HepG2 (cell line): ENCODE measurements around the gene SNAP47. TPM values are rescaled to one million over a fixed set of nuclear protein-coding genes. Genes with fewer than 3 reads are reported as not detected.

Experiments
- ATAC-seq: fragments of 200-7000 bp; cut with Tn5 transposase; 3 replicates; pipeline ENCODE4 v1.9.1; 2020; ENCODE audit warnings: mild to moderate bottlenecking, moderate library complexity
- BruUV-seq: library from RNA; stranded (reverse); fragments of 400-500 nt; replicated peaks from 2 replicates; lab custom pipeline; 2021; lab: Mats Ljungman, UMichigan
- CTCF ChIA-PET: fragments of 300-600 bp; formaldehyde crosslinking; extraction: SDS; loops from one replicate; lab custom pipeline; 2021; ENCODE audit warnings: low total read pairs, inconsistent platforms, low intra/inter-chr PET ratio; lab: Yijun Ruan, JAX
- POLR2A ChIA-PET: fragments of 350-600 bp; sonication (Branson Sonifier 250); formaldehyde crosslinking; loops from one replicate; lab custom pipeline; 2020; ENCODE audit warnings: antibody characterized with exemption, inconsistent platforms; lab: Yijun Ruan, JAX
- DNase-seq: peaks from one replicate; pipeline ENCODE4 v3.0.0-alpha.2; 2015; ENCODE audit warnings: low spot score
- FAIRE-seq: peaks from 3 replicates; lab custom pipeline; 2011; peaks lifted over from hg19 to GRCh38; lab: Jason Lieb, UNC
- H2AFZ ChIP-seq: one replicate; pipeline ENCODE4 v1.6.1; 2011; ENCODE audit warnings: low read length, inconsistent platforms
- H3K27ac ChIP-seq: fragments of 300-600 bp; 3 replicates; pipeline ENCODE4 v1.8.0; 2011; ENCODE audit warnings: mixed run types, mild to moderate bottlenecking, mixed read lengths, low read length, inconsistent platforms; ENCODE audit not compliant: insufficient read depth; ENCODE audit errors: extremely low read length
- H3K27me3 ChIP-seq, 2 experiments: fragments of 200-600 bp in 1 of 2; 2 replicates in 1 of 2; 3 replicates in 1 of 2; pipeline versions ENCODE4 v1.6.0 to v1.8.0; 2011; ENCODE audit warnings: low read length in 2 of 2, mild to moderate bottlenecking in 2 of 2, moderate library complexity in 2 of 2, inconsistent platforms in 1 of 2; ENCODE audit not compliant: insufficient read depth in 2 of 2, control insufficient read depth in 1 of 2
- H3K36me3 ChIP-seq, 2 experiments: fragments of 200-600 bp in 1 of 2; replicated peaks in 1 of 2; 2 replicates in 1 of 2; 3 replicates in 1 of 2; pipeline versions ENCODE4 v1.5.1 to v1.8.0; 2011; ENCODE audit warnings: low read length in 2 of 2, inconsistent platforms in 1 of 2; ENCODE audit not compliant: insufficient read depth in 2 of 2, control insufficient read depth in 1 of 2
- H3K4me1 ChIP-seq: 2 replicates; pipeline ENCODE4 v1.5.1; 2012; ENCODE audit warnings: low read length, inconsistent platforms; ENCODE audit not compliant: insufficient read depth
- H3K4me2 ChIP-seq: 2 replicates; pipeline ENCODE4 v1.6.0; 2011; ENCODE audit warnings: low read depth, low read length, inconsistent platforms
- H3K4me3 ChIP-seq, 3 experiments: fragments of 200-600 bp in 1 of 3; sonication (generic), shearing (Covaris generic) in 1 of 3; replicated peaks in 1 of 3; 2 replicates each; pipeline ENCODE4 v1.5.1; 2011 to 2016; ENCODE audit warnings: low read length in 3 of 3, inconsistent platforms in 2 of 3, low read depth in 2 of 3, mild to moderate bottlenecking in 2 of 3, control low read depth in 1 of 3, mixed read lengths in 1 of 3; ENCODE audit not compliant: insufficient read depth in 1 of 3
- H3K79me2 ChIP-seq: one replicate; pipeline ENCODE4 v1.6.1; 2011; ENCODE audit warnings: low read length, inconsistent platforms; ENCODE audit not compliant: insufficient read depth
- H3K9ac ChIP-seq: 2 replicates; pipeline ENCODE4 v1.6.0; 2011; ENCODE audit warnings: mild to moderate bottlenecking, low read depth, low read length, inconsistent platforms; ENCODE audit not compliant: insufficient read depth
- H3K9me3 ChIP-seq: 2 replicates; pipeline ENCODE4 v1.5.1; 2012; ENCODE audit warnings: mild to moderate bottlenecking, low read length
- H4K20me1 ChIP-seq: 2 replicates; pipeline ENCODE4 v1.6.0; 2011; ENCODE audit warnings: inconsistent platforms, mild to moderate bottlenecking, low read length, moderate library complexity; ENCODE audit not compliant: insufficient read depth
- FLYWCH1 ChIP-seq: sonication (generic); formaldehyde crosslinking; IDR thresholded peaks from 2 replicates; pipeline ENCODE4 v1.8.1; 2023; ENCODE audit warnings: mild to moderate bottlenecking, missing genetic modification reagents
- FOXA1 ChIP-seq, 2 experiments: fragments of 450-650 bp in 1 of 2; sonication (generic) in 1 of 2; formaldehyde crosslinking in 1 of 2; IDR thresholded peaks; 2 replicates each; pipeline versions ENCODE4 v1.4.0 to v1.6.1; 2016 to 2020; ENCODE audit warnings: missing genetic modification reagents in 1 of 2
- MEIS2 ChIP-seq: sonication (generic); formaldehyde crosslinking; IDR thresholded peaks from 2 replicates; pipeline ENCODE4 v1.9.0; 2021; ENCODE audit warnings: mild to moderate bottlenecking, missing genetic modification reagents
- NFE2L2 ChIP-seq: fragments of 150-350 bp; IDR thresholded peaks from 2 replicates; pipeline ENCODE4 v1.6.1; 2014; ENCODE audit warnings: low read length
- POLR2AphosphoS5 ChIP-seq: IDR thresholded peaks from 2 replicates; pipeline ENCODE4 v1.6.1; 2012; ENCODE audit warnings: low read depth, low read length
- ZNF121 ChIP-seq: sonication (generic); formaldehyde crosslinking; IDR thresholded peaks from 2 replicates; pipeline ENCODE4 v1.5.0; 2020; ENCODE audit warnings: mild to moderate bottlenecking, missing genetic modification reagents
- ZNF550 ChIP-seq: sonication (generic); formaldehyde crosslinking; IDR thresholded peaks from 2 replicates; pipeline ENCODE4 v1.4.0; 2020; ENCODE audit warnings: mild to moderate bottlenecking, missing genetic modification reagents, borderline replicate concordance
- WGBS: methylation state at CpG from one replicate; pipeline ENCODE4 v1.1.6; 2017; ENCODE audit warnings: low lambda C conversion rate; 5-methylcytosine and 5-hydroxymethylcytosine counted together
- in situ Hi-C: cut with HindIII; loops from 2 replicates; pipeline ENCODE4 v1.10.0; 2017; ENCODE audit warnings: low pct_unique_long_range_greater_than_20kb; ENCODE audit not compliant: extremely low pct_ligation_motif_present
- intact Hi-C: fragments of 100-400 bp; cut with micrococcal nuclease; formaldehyde crosslinking; loops from one replicate; pipeline ENCODE4 v1.10.0; 2022; ENCODE audit not compliant: unreplicated experiment
- polyA plus RNA-seq, 8 experiments: library from polyadenylated mRNA; depleted of rRNA in 3 of 8; stranded (reverse) in 7 of 8; unstranded in 1 of 8; fragments of >200 nt; fragmentation: Illumina TruSeq in 4 of 8; extraction: Trizol in 4 of 8; gene quantifications; 2 replicates each; pipeline versions ENCODE4 v1.2.1 to v1.2.3, GENCODE V29; 2011 to 2016; ENCODE audit warnings: low read depth in 4 of 8, missing spikeins in 1 of 8, mixed read lengths in 1 of 8; ENCODE audit not compliant: insufficient read depth in 1 of 8
- total RNA-seq, 5 experiments: library from RNA; depleted of rRNA; stranded (reverse); fragments of >200 nt; fragmentation: Illumina TruSeq; extraction: Trizol; gene quantifications; 2 replicates each; pipeline ENCODE4 v1.2.3, GENCODE V29; 2016; ENCODE audit warnings: low read depth in 1 of 5
- TF ChIP-seq, protein P1 (sequence below): sonication (generic); formaldehyde crosslinking; conservative IDR thresholded peaks from 2 replicates; pipeline ENCODE4 v1.8.1; 2023; ENCODE audit warnings: missing genetic modification reagents

Gene SNAP47
- total and polyA plus RNA-seq, 2 of the 13 experiments (the other 11 are each of a cell fraction or from before 2014, with no cell fraction given), result 13.6 to 25.1 TPM

DNA sequence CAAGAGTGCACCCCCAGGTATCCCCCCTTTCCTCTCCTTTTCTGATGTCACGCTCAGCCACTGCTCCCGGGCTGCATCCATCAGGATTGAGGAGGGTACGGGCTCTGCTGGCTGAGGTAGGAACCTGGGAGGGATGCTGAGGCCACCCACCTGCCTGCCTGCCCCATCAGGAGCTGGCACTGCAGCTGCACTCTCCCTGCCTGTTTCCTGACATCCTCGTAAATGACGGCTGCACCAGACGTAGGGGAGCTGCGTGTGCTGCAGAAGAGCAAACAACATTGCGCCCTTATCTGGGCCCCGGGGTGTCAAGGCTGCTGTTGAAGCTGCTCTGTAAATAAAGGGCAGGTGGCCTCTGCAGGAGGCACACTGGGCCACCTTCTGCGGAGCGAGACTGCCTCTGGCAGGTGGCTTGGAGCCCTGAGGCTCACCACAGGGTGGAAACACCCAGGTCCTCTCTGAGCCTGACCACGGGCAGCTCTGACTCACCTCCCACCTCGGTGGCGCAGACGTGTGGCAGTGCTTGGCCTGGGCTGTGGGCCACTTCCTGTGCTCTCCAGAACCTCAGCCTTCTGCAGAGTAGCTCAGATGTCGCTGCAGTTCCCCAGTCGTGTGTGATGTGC, 30.9 kb downstream of the SNAP47 start:
- Histone ChIP-seq H3K4me2 (no peak overlapping the region), H2AFZ (no peak overlapping the region), H3K79me2 (no peaks in the 10 kb centered on the region), H3K9me3 (no peaks in the 10 kb centered on the region), H3K4me3 (no peak overlapping the region), H3K27me3 (no peaks in the 10 kb centered on the region), H4K20me1 (peaks cover 5% of the 10 kb centered on the region), H3K36me3 (peaks cover 11 to 45% of the 10 kb centered on the region in 2 experiments; a peak in 4 of 5 replicates), H3K9ac (no peak overlapping the region), H3K4me1 (no peaks in the 10 kb centered on the region), H3K27ac (no peak overlapping the region)
- FAIRE-seq, result no peak
- POLR2A ChIA-PET, result no interaction called here
- CTCF ChIA-PET, result no interaction called here
- no peak for DNase-seq
- BruUV-seq, result no TSS peak
- TF ChIP-seq FOXA1 (IDR thresholded peaks at IDR 0.05), result no peak
- peak; percentile 33; the same call in 1 of the 2 replicates for TF ChIP-seq FOXA1 (CRISPR knock-in tag; IDR thresholded peaks at IDR 0.05)
- no peak for TF ChIP-seq MEIS2 (CRISPR knock-in tag)
- no peak for TF ChIP-seq NFE2L2
- TF ChIP-seq ZNF550 (CRISPR knock-in tag), result no peak
- no peak for TF ChIP-seq POLR2AphosphoS5
- TF ChIP-seq FLYWCH1, result no peak
- TF ChIP-seq, protein P1, sequence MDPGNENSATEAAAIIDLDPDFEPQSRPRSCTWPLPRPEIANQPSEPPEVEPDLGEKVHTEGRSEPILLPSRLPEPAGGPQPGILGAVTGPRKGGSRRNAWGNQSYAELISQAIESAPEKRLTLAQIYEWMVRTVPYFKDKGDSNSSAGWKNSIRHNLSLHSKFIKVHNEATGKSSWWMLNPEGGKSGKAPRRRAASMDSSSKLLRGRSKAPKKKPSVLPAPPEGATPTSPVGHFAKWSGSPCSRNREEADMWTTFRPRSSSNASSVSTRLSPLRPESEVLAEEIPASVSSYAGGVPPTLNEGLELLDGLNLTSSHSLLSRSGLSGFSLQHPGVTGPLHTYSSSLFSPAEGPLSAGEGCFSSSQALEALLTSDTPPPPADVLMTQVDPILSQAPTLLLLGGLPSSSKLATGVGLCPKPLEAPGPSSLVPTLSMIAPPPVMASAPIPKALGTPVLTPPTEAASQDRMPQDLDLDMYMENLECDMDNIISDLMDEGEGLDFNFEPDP (CRISPR knock-in tag), result no peak
- no peak for TF ChIP-seq ZNF121
- in situ Hi-C loops, result no loop called here
- 77% methylated on average over 9 of the region's 17 CpGs for WGBS
- no peak for ATAC-seq
- intact Hi-C loops, result no loop called here
